GM19452 (cell line): ENCODE results near the gene SNRPN.
"Not testable (repeated sequence)": the region's sequence is repeated elsewhere in the genome, so short reads cannot be mapped to it uniquely, and the experiment has no call there.

Experiments used
- ATAC-seq: cut with Tn5 transposase; IDR thresholded peaks from one replicate; pipeline ENCODE4 v1.9.1; 2021; ENCODE audit not compliant: unreplicated experiment

SNRPN gene

GRCh38 chr15:24966364-24967103 is 11.7 kb downstream of the SNRPN start:
- no peak for ATAC-seq

DNA sequence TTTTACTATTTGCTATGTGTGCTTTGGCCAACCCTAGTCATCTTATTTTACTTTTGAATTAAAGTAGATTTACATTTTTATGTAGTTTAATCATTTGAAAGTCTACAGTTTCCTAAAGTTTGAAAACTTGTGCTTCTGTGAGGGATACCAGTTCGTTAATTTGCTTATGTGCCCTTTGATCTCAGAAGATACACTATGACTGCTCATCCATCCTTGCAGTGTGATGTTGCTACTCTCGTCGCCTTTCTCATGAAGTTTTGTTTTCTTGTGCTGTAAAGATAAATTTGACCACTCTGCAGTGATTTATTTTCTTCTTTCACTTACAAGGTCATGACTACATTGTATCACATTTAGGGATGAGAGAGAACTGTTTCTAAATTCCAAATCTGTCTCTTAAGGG is 16.3 kb downstream of the SNRPN start:
- ATAC-seq, result no peak

DNA sequence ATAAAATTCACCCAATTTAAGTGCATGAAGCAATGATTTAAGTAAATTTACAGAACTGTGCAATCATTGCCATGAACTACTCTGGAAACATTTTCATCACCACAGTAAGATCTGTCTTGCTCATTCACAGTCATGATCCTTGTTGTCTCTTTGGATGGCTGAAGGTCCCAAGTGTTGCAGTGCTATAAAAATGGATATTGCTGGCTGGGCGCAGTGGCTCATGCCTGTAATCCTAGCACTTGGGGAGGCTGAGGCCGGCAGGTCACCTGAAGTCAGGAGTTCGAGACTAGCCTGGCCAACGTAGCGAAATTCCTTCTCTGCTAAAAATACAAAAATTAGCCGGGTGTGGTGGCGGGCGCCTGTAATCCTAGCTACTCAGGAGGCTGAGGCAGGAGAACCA is 17.0 kb downstream of the SNRPN start:
- ATAC-seq, result no peak

DNA sequence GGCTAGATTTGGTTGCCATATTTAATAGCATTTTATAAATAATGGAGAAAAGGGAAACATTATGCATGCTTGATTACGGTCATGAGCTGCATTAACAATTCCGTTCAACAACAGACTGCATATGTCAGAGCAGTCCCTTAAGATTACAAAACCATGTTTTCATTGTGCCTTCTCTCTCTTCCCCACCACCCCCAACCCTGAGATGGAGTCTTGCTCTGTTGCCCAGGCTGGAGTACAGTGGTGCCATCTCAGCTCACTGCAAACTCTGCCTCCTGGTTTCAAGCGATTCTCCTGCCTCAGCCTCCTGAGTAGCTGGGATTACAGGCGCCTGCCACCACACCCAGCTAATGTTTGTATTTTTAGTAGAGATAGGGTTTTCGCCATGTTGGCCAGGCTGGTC is 17.9 kb downstream of the SNRPN start:
- not testable (repeated sequence) for ATAC-seq

DNA sequence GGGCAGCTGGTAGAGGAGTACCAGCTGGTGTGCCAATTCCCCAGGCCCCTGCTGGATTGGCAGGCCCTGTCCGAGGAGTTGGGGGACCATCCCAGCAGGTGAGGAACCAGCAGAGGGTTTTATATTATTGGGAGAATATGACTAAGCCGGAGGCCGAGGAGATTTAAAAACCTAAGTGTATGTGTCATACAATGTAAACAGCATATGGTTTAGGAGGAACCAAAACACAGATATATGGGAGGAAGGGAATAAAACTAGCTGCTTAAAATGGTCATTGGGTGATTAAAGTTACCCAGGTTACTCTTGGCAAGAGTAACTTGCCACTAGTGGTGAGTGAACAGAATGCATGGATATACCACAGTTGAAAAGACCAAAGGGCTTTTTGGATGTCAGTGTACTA is 22.1 kb downstream of the SNRPN start:
- ATAC-seq, result no peak

DNA sequence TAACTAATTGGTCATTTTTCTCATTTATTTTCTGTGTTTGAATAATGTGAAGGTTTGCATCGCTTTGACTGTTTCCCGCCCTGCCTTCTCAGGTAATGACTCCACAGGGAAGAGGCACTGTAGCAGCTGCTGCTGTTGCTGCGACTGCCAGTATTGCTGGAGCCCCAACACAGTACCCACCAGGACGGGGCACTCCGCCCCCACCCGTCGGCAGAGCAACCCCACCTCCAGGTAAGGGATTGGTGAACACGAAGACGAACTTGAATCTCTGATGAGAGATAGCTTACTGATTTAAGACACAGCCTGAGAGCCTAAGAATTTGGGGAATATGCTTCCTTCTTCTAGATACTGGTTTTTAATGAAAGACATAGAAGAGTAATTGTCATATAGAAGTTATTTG is 22.9 kb downstream of the SNRPN start:
- ATAC-seq, result no peak

- no peak for ATAC-seq
These were observed 30.4 kb downstream of the SNRPN start for GRCh38 chr15:24985224-24985623.

- ATAC-seq, result no peak
These were observed 31.9 kb downstream of the SNRPN start for GRCh38 chr15:24986653-24987052.

- no peak for ATAC-seq
These were observed 64.6 kb downstream of the SNRPN start for GRCh38 chr15:25019434-25019833.

DNA sequence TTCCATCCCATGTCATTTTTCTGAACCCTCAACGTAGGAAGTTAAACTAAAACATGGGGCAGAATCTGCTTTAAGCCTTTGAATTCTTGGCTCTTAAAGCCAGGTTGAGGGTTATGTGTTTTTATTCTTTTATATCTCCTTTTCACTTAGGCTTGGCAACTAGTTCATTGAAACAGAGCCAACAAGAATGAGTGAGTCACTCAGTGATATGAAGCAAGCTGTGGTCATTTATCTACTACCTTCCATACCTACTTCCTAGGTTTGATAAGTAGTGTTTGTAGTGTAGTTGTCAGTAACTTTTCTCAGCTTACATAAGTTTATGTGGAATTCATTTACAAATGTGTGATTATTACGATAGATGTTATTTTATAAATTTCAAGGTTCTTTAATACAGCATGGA is 67.4 kb downstream of the SNRPN start:
- ATAC-seq, result no peak
